SK-N-SH (cell line): ENCODE results near the gene GMPR.
"Not testable (repeated sequence)": the region's sequence is repeated elsewhere in the genome, so short reads cannot be mapped to it uniquely, and the experiment has no call there.

Experiments used
- CHD2 ChIP-seq: fragments of 150-350 bp; IDR thresholded peaks from 2 replicates; pipeline ENCODE4 v1.6.1; 2018; ENCODE audit warnings: low read length; ENCODE audit not compliant: partially characterized antibody
- CTCF ChIP-seq: fragments of 200-600 bp; sonication (generic); IDR thresholded peaks from 2 replicates; pipeline ENCODE4 v1.6.1; 2017; ENCODE audit warnings: antibody characterized with exemption, mild to moderate bottlenecking, moderate library complexity
- EP300 ChIP-seq, 2 experiments: IDR thresholded peaks; 2 replicates each; pipeline versions ENCODE4 v1.4.0 to v1.6.1; 2012; ENCODE audit warnings: borderline replicate concordance in 1 of 2, low read depth in 1 of 2, low read length in 1 of 2
- GABPA ChIP-seq: IDR thresholded peaks from 2 replicates; pipeline ENCODE4 v1.4.0; 2012; ENCODE audit warnings: low read depth, mild to moderate bottlenecking
- MXI1 ChIP-seq: IDR thresholded peaks from 2 replicates; pipeline ENCODE4 v1.6.1; 2012; ENCODE audit warnings: mild to moderate bottlenecking, low read depth, low read length, improper control_type of control experiment
- POLR2AphosphoS5 ChIP-seq: IDR thresholded peaks from 2 replicates; pipeline ENCODE4 v1.6.1; 2012; ENCODE audit warnings: low read depth, low read length
- RAD21 ChIP-seq: IDR thresholded peaks from 2 replicates; pipeline ENCODE4 v1.6.1; 2012; ENCODE audit warnings: mild to moderate bottlenecking, low read length
- RCOR1 ChIP-seq: fragments of 150-350 bp; IDR thresholded peaks from 2 replicates; pipeline ENCODE4 v1.6.1; 2017; ENCODE audit warnings: antibody characterized with exemption, low read length
- REST ChIP-seq: IDR thresholded peaks from 2 replicates; pipeline ENCODE4 v1.6.1; 2012; ENCODE audit warnings: mild to moderate bottlenecking, low read depth, low read length, moderate library complexity

- TF ChIP-seq CTCF; RCOR1; GABPA; POLR2AphosphoS5; MXI1; CHD2; RAD21; REST; EP300 (IDR thresholded peaks at IDR 0.05; ENCODE audit: borderline replicate concordance in 1 of 2, low read depth in 1 of 2, low read length in 1 of 2): not testable (repeated sequence)
Observed at GRCh38 chr6:16262773-16263172, 24.4 kb downstream of the GMPR start.
